Right lung (tissue), 10 donors: ENCODE data around the gene GFPT1. TPM values are rescaled to one million over a fixed set of nuclear protein-coding genes. Genes with fewer than 3 reads are reported as not detected.
"Not testable (repeated sequence)": the region's sequence is repeated elsewhere in the genome, so short reads cannot be mapped to it uniquely, and the experiment has no call there.

Source experiments
- DNase-seq, 2 donors: peaks; one replicate each; pipeline ENCODE4 v3.0.0-alpha.2; 2013
- long read RNA-seq, 8 donors: transcript quantifications; one replicate each; lab custom pipeline, GENCODE V29; 2026
- polyA plus RNA-seq, 5 donors: library from polyadenylated mRNA; unstranded; fragments of 120-200 nt; gene quantifications; one replicate each; pipeline versions ENCODE4 v1.2.1 to v1.2.3, GENCODE V29; 2013; ENCODE audit warnings: inconsistent platforms in 1 of 5, low replicate concordance in 1 of 5; ENCODE audit not compliant: insufficient read length in 5 of 5, insufficient read depth in 1 of 5

GFPT1 gene
- polyA plus RNA-seq = 10 to 100 TPM; 18.8 to 29.9 (median 28.1) TPM
- long read RNA-seq, donor 1, full-length matches to known transcripts = 10 of 10 reads
- long read RNA-seq, donor 1, partial matches to known transcripts = 0 of 10 reads
- long read RNA-seq, donor 1, other reads (novel, unspliced or antisense) = 0 of 10 reads
- long read RNA-seq, donor 2, full-length matches to known transcripts = 3 of 3 reads
- long read RNA-seq, donor 2, partial matches to known transcripts = 0 of 3 reads
- long read RNA-seq, donor 2, other reads (novel, unspliced or antisense) = 0 of 3 reads
- long read RNA-seq, donor 3, full-length matches to known transcripts = 2 of 2 reads
- long read RNA-seq, donor 3, partial matches to known transcripts = 0 of 2 reads
- long read RNA-seq, donor 3, other reads (novel, unspliced or antisense) = 0 of 2 reads
- long read RNA-seq, donor 4, full-length matches to known transcripts = 1 of 1 reads
- long read RNA-seq, donor 4, partial matches to known transcripts = 0 of 1 reads
- long read RNA-seq, donor 4, other reads (novel, unspliced or antisense) = 0 of 1 reads
- long read RNA-seq, donor 5, full-length matches to known transcripts = 8 of 16 reads
- long read RNA-seq, donor 5, partial matches to known transcripts = 8 of 16 reads
- long read RNA-seq, donor 5, other reads (novel, unspliced or antisense) = 0 of 16 reads
- long read RNA-seq, donor 6, full-length matches to known transcripts = 6 of 6 reads
- long read RNA-seq, donor 6, partial matches to known transcripts = 0 of 6 reads
- long read RNA-seq, donor 6, other reads (novel, unspliced or antisense) = 0 of 6 reads
- long read RNA-seq, donor 7, full-length matches to known transcripts = 1 of 1 reads
- long read RNA-seq, donor 7, partial matches to known transcripts = 0 of 1 reads
- long read RNA-seq, donor 7, other reads (novel, unspliced or antisense) = 0 of 1 reads
- long read RNA-seq, donor 8, full-length matches to known transcripts = 1 of 1 reads
- long read RNA-seq, donor 8, partial matches to known transcripts = 0 of 1 reads
- long read RNA-seq, donor 8, other reads (novel, unspliced or antisense) = 0 of 1 reads

- peak; percentile 94 to 95 for DNase-seq
These were observed at the start of gene GFPT1 for GRCh38 chr2:69386789-69387734. Gene GFPT1, minus strand, starts transcription at chr2:69387227. Its CDS starts 156 bp downstream, at chr2:69387071.

- DNase-seq = no peak
These were observed 49.5 kb upstream of the GFPT1 start for GRCh38 chr2:69436596-69436937.

- no peak for DNase-seq
These were observed 47.7 kb upstream of the GFPT1 start for GRCh38 chr2:69434753-69435152.

GRCh38 chr2:69429491-69430183, 42.6 kb upstream of the GFPT1 start:
- DNase-seq = no peak

GRCh38 chr2:69428981-69429380, 42.0 kb upstream of the GFPT1 start:
- no peak for DNase-seq

- no peak for DNase-seq
These were observed 37.4 kb upstream of the GFPT1 start for GRCh38 chr2:69424419-69424818.

- no peak for DNase-seq
These were observed 35.2 kb upstream of the GFPT1 start for GRCh38 chr2:69422198-69422597.

GRCh38 chr2:69419111-69419510, 32.1 kb upstream of the GFPT1 start:
- DNase-seq = not testable (repeated sequence)

GRCh38 chr2:69416147-69416546, 29.1 kb upstream of the GFPT1 start:
- DNase-seq = no peak

GRCh38 chr2:69411120-69411519, 24.1 kb upstream of the GFPT1 start:
- no peak for DNase-seq

GRCh38 chr2:69405306-69405705, 18.3 kb upstream of the GFPT1 start:
- DNase-seq = no peak

- no peak for DNase-seq
These were observed 13.1 kb upstream of the GFPT1 start for GRCh38 chr2:69400121-69400520.

GRCh38 chr2:69397234-69397633, 10.2 kb upstream of the GFPT1 start:
- DNase-seq = no peak

GRCh38 chr2:69395866-69396265, 8.8 kb upstream of the GFPT1 start:
- DNase-seq = no peak

- no peak for DNase-seq
These were observed 6.9 kb upstream of the GFPT1 start for GRCh38 chr2:69393963-69394362.

- DNase-seq = no peak
These were observed 3.4 kb upstream of the GFPT1 start for GRCh38 chr2:69390471-69390870.

GRCh38 chr2:69390001-69390400, 3.0 kb upstream of the GFPT1 start:
- no peak for DNase-seq

GRCh38 chr2:69389271-69389670, 2.2 kb upstream of the GFPT1 start:
- no peak for DNase-seq

- DNase-seq = no peak
These were observed 899 bp upstream of the GFPT1 start for GRCh38 chr2:69387770-69388481.

GRCh38 chr2:69386360-69386759, 667 bp downstream of the GFPT1 start:
- DNase-seq = no peak
